ENCODE data around the gene TRMT5. TPM values are rescaled to one million over a fixed set of nuclear protein-coding genes. Genes with fewer than 3 reads are reported as not detected.

TRMT5 gene
- total and polyA plus RNA-seq, 2 experiments from 2014 or later: 6.5 to 14.3 TPM

DNA sequence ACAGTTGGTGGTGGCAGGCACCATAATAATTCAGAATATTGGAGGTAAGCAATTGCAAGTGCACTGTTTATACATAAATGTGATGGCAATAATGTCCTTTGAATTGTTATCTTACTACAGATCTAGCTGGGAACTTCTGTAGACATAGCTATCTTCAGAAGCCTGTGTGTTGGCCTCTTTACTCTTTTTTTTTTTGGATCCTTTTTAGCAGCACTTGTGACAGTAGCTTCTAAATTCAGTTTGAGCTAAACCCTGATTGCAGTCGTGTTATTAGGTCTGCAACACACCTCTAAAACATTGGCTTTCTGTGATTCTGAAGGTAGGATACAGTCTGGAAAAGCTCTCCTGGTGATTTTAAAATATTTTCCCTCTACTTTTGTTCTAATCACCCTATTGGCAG lies 38.7 kb upstream of the TRMT5 start:
- no peaks in the 10 kb centered on the region for H3K36me3 ChIP-seq (replicated peaks; ENCODE audit: insufficient read depth, low read depth)
- DNase-seq (ENCODE audit: low spot score): no peak
- no peak overlapping the region for H3K4me2 ChIP-seq
- no peaks in the 10 kb centered on the region for H3K27me3 ChIP-seq
- WGBS (ENCODE audit: low lambda C conversion rate, missing lambda C conversion rate): 56% methylated on average over 1 of the region's 1 CpG
- no peaks in the 10 kb centered on the region for H3K4me1 ChIP-seq (ENCODE audit: insufficient read depth)
- TF ChIP-seq EZH2phosphoT487 (IDR thresholded peaks at IDR 0.05; ENCODE audit: low read depth, severe bottlenecking, unreplicated experiment): no peak
- TF ChIP-seq EZH2 (IDR thresholded peaks at IDR 0.05; ENCODE audit: borderline replicate concordance): no peak
- no peak for TF ChIP-seq CTCF (IDR thresholded peaks at IDR 0.05; ENCODE audit: poor library complexity)
- no peaks in the 10 kb centered on the region for H3K9me3 ChIP-seq (ENCODE audit: low read depth)
- H4K20me1 ChIP-seq (ENCODE audit: insufficient read depth, poor library complexity, severe bottlenecking): no peaks in the 10 kb centered on the region
- no peaks in the 10 kb centered on the region for H3K79me2 ChIP-seq
- H2AFZ ChIP-seq: no peak overlapping the region
- no peak overlapping the region for H3K27ac ChIP-seq
- H3K9me2 ChIP-seq (replicated peaks; ENCODE audit: insufficient read depth): no peaks in the 10 kb centered on the region
- H3K4me3 ChIP-seq: no peak overlapping the region

GRCh38 chr14:61003571-61003970 lies 22.7 kb upstream of the TRMT5 start:
- Histone ChIP-seq H3K36me3 (replicated peaks; ENCODE audit: insufficient read depth, low read depth) (no peaks in the 10 kb centered on the region), H3K9me2 (replicated peaks; ENCODE audit: insufficient read depth) (no peaks in the 10 kb centered on the region), H3K27ac (no peak overlapping the region), H4K20me1 (ENCODE audit: insufficient read depth, poor library complexity, severe bottlenecking) (no peaks in the 10 kb centered on the region), H3K4me1 (ENCODE audit: insufficient read depth) (no peaks in the 10 kb centered on the region), H3K4me2 (no peak overlapping the region), H2AFZ (no peak overlapping the region), H3K9me3 (ENCODE audit: low read depth) (no peaks in the 10 kb centered on the region), H3K79me2 (no peaks in the 10 kb centered on the region), H3K27me3 (no peaks in the 10 kb centered on the region), H3K4me3 (no peak overlapping the region)
- DNase-seq (ENCODE audit: low spot score): no peak
- whole genome bisulfite sequencing (ENCODE audit: low lambda C conversion rate, missing lambda C conversion rate): 100% methylated on average over 1 of the region's 1 CpG
- TF ChIP-seq EZH2 (IDR thresholded peaks at IDR 0.05; ENCODE audit: borderline replicate concordance) (no peak), CTCF (IDR thresholded peaks at IDR 0.05; ENCODE audit: poor library complexity) (no peak), EZH2phosphoT487 (IDR thresholded peaks at IDR 0.05; ENCODE audit: low read depth, severe bottlenecking, unreplicated experiment) (no peak)

GRCh38 chr14:60999536-60999935 lies 18.7 kb upstream of the TRMT5 start:
- H3K9me2 ChIP-seq (replicated peaks; ENCODE audit: insufficient read depth): no peaks in the 10 kb centered on the region
- H4K20me1 ChIP-seq (ENCODE audit: insufficient read depth, poor library complexity, severe bottlenecking): no peaks in the 10 kb centered on the region
- 93% methylated on average over 2 of the region's 2 CpGs for WGBS (ENCODE audit: low lambda C conversion rate, missing lambda C conversion rate)
- no peaks in the 10 kb centered on the region for H3K27me3 ChIP-seq
- H3K4me1 ChIP-seq (ENCODE audit: insufficient read depth): no peaks in the 10 kb centered on the region
- no peaks in the 10 kb centered on the region for H3K9me3 ChIP-seq (ENCODE audit: low read depth)
- no peak overlapping the region for H3K27ac ChIP-seq
- no peak for TF ChIP-seq CTCF (IDR thresholded peaks at IDR 0.05; ENCODE audit: poor library complexity)
- no peak for TF ChIP-seq EZH2 (IDR thresholded peaks at IDR 0.05; ENCODE audit: borderline replicate concordance)
- TF ChIP-seq EZH2phosphoT487 (IDR thresholded peaks at IDR 0.05; ENCODE audit: low read depth, severe bottlenecking, unreplicated experiment): no peak
- no peaks in the 10 kb centered on the region for H3K79me2 ChIP-seq
- H3K4me3 ChIP-seq: no peak overlapping the region
- no peak overlapping the region for H3K4me2 ChIP-seq
- no peaks in the 10 kb centered on the region for H3K36me3 ChIP-seq (replicated peaks; ENCODE audit: insufficient read depth, low read depth)
- no peak overlapping the region for H2AFZ ChIP-seq
- no peak for DNase-seq (ENCODE audit: low spot score)

DNA sequence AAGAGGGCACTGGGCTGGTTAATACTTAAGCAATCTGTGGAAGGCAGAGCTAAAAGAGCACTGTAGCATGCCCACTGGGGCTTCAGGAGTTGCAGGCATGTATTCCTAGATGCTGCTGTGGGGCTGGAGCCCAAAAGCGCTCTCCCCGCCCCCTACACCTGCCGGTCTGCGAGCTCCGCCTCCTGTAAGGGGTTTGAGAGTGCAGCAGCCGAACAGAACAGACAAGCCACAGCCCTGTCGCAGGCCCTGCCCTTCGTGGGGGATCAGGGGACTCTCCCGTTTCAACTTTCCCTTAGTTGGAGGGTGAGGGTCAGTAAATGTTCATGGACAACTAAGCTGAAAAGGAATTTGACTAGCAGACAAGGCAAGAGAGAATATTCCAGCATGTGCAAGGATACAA lies 17.7 kb upstream of the TRMT5 start:
- H3K4me1 ChIP-seq (ENCODE audit: insufficient read depth): no peaks in the 10 kb centered on the region
- H3K9me3 ChIP-seq (ENCODE audit: low read depth): no peaks in the 10 kb centered on the region
- no peaks in the 10 kb centered on the region for H3K36me3 ChIP-seq (replicated peaks; ENCODE audit: insufficient read depth, low read depth)
- H3K9me2 ChIP-seq (replicated peaks; ENCODE audit: insufficient read depth): no peaks in the 10 kb centered on the region
- H3K27me3 ChIP-seq: no peaks in the 10 kb centered on the region
- H3K27ac ChIP-seq: no peak overlapping the region
- H3K79me2 ChIP-seq: no peaks in the 10 kb centered on the region
- no peak for TF ChIP-seq CTCF (IDR thresholded peaks at IDR 0.05; ENCODE audit: poor library complexity)
- no peak for TF ChIP-seq EZH2phosphoT487 (IDR thresholded peaks at IDR 0.05; ENCODE audit: low read depth, severe bottlenecking, unreplicated experiment)
- TF ChIP-seq EZH2 (IDR thresholded peaks at IDR 0.05; ENCODE audit: borderline replicate concordance): no peak
- no peak overlapping the region for H3K4me3 ChIP-seq
- H3K4me2 ChIP-seq: no peak overlapping the region
- DNase-seq (ENCODE audit: low spot score): no peak
- WGBS (ENCODE audit: low lambda C conversion rate, missing lambda C conversion rate): 98% methylated on average over 9 of the region's 9 CpGs
- H4K20me1 ChIP-seq (ENCODE audit: insufficient read depth, poor library complexity, severe bottlenecking): no peaks in the 10 kb centered on the region
- H2AFZ ChIP-seq: no peak overlapping the region

Data from hepatocyte (in vitro differentiated cells).